PC-9 (cell line): ENCODE results near the gene TAS1R3.

Experiments used
- CTCF ChIP-seq: fragments of 200-600 bp; sonication (generic); conservative IDR thresholded peaks from 2 replicates; pipeline ENCODE4 v1.6.1; 2017; ENCODE audit warnings: mixed run types, antibody characterized with exemption, mild to moderate bottlenecking, moderate library complexity
- EZH2 ChIP-seq: fragments of 200-600 bp; sonication (generic); IDR thresholded peaks from 2 replicates; pipeline ENCODE4 v1.8.0; 2017; ENCODE audit warnings: antibody characterized with exemption, low read depth

DNA sequence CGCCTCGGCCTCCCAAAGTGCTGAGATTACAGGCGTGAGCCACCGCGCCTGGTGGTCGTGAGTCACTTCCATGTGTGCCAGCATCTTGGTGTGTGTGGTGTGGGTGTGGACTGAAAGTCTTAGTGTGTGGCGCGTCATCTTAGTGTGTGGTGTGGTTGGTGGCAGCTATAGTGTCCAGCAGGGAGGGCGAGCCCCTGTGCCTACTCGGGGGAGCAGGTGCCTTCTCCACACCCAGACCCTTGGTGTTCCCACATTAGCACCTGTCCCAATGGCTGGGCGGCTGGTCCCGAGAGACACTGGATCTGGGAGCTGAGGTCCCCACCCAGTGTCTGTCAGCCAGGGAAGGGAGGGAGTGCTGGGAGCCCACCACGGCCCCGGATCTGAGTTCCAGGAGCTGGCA, 48.1 kb upstream of the TAS1R3 start:
- no peak for TF ChIP-seq CTCF
- TF ChIP-seq EZH2 = no peak
